OCI-LY7 (cell line): Measurements from ENCODE around the gene GRB7. TPM values are rescaled to one million over a fixed set of nuclear protein-coding genes. Genes with fewer than 3 reads are reported as not detected.
A peak's percentile ranks its signal among the peaks of the same experiment; 100 is the strongest.

Experiments used
- BruUV-seq: library from RNA; stranded (reverse); fragments of 400-500 nt; replicated peaks from 2 replicates; lab custom pipeline; 2021; lab: Mats Ljungman, UMichigan
- CTCF ChIA-PET: fragments of 300-600 bp; sonication (Branson Sonifier 250); formaldehyde crosslinking; loops from one replicate; lab custom pipeline; 2022; ENCODE audit warnings: antibody characterized with exemption; ENCODE audit not compliant: unreplicated experiment; lab: Charles Lee
- POLR2A ChIA-PET: fragments of 300-600 bp; sonication (Branson Sonifier 250); formaldehyde crosslinking; loops from one replicate; lab custom pipeline; 2022; ENCODE audit warnings: antibody characterized with exemption; lab: Charles Lee
- DNase-seq: peaks from one replicate; pipeline ENCODE4 v3.0.0-alpha.2; 2015; ENCODE audit warnings: low spot score
- H2AFZ ChIP-seq: fragments of 200-600 bp; sonication (generic), shearing (Covaris generic); 2 replicates; pipeline ENCODE4 v1.6.1; 2014; ENCODE audit warnings: mild to moderate bottlenecking, antibody characterized with exemption, low read length, moderate library complexity
- H3K27ac ChIP-seq: fragments of 200-600 bp; sonication (generic); 2 replicates; pipeline ENCODE4 v1.5.1; 2014; ENCODE audit warnings: mixed run types, low read depth, mild to moderate bottlenecking, moderate library complexity, low read length, inconsistent platforms; ENCODE audit not compliant: poor library complexity, severe bottlenecking
- H3K36me3 ChIP-seq: fragments of 200-600 bp; sonication (generic); 2 replicates; pipeline ENCODE4 v1.6.1; 2014; ENCODE audit warnings: mild to moderate bottlenecking, antibody characterized with exemption, low read length, moderate library complexity, mixed read lengths; ENCODE audit not compliant: insufficient read depth
- H3K4me1 ChIP-seq: fragments of 200-600 bp; sonication (generic); 2 replicates; pipeline ENCODE4 v1.5.1; 2014; ENCODE audit warnings: mild to moderate bottlenecking, low read length; ENCODE audit not compliant: insufficient read depth, poor library complexity, severe bottlenecking
- H3K4me2 ChIP-seq: fragments of 200-600 bp; sonication (generic); 2 replicates; pipeline ENCODE4 v1.6.1; 2014; ENCODE audit warnings: mild to moderate bottlenecking, low read length
- H3K4me3 ChIP-seq: fragments of 200-600 bp; sonication (generic); 2 replicates; pipeline ENCODE4 v1.5.1; 2014; ENCODE audit warnings: mild to moderate bottlenecking, low read depth, low read length; ENCODE audit not compliant: poor library complexity, severe bottlenecking
- H3K79me2 ChIP-seq: fragments of 200-600 bp; sonication (generic); 2 replicates; pipeline ENCODE4 v1.6.1; 2016; ENCODE audit warnings: low read depth, mild to moderate bottlenecking, low read length, moderate library complexity, mixed read lengths; ENCODE audit not compliant: insufficient read depth
- H3K9me2 ChIP-seq: fragments of 200-600 bp; sonication (generic); 2 replicates; pipeline ENCODE4 v1.6.1; 2016; ENCODE audit warnings: mild to moderate bottlenecking, low read length, mixed read lengths; ENCODE audit not compliant: insufficient read depth
- H3K9me3 ChIP-seq: fragments of 200-600 bp; sonication (generic); 2 replicates; pipeline ENCODE4 v1.6.1; 2014; ENCODE audit warnings: mild to moderate bottlenecking, mixed run types, low read length, mixed read lengths
- H4K20me1 ChIP-seq: fragments of 200-600 bp; sonication (generic); 2 replicates; pipeline ENCODE4 v1.6.1; 2014; ENCODE audit warnings: mild to moderate bottlenecking, antibody characterized with exemption, low read length, moderate library complexity, mixed read lengths; ENCODE audit not compliant: insufficient read depth
- CTCF ChIP-seq: fragments of 200-600 bp; sonication (generic); conservative IDR thresholded peaks from 2 replicates; pipeline ENCODE4 v1.5.1; 2014; ENCODE audit warnings: mild to moderate bottlenecking, antibody characterized with exemption, low read length, moderate library complexity, mixed read lengths
- EZH2phosphoT487 ChIP-seq: fragments of 200-600 bp; sonication (generic); IDR thresholded peaks from 2 replicates; pipeline ENCODE4 v1.6.1; 2018; ENCODE audit warnings: low read depth, borderline replicate concordance, mild to moderate bottlenecking, mixed run types, antibody characterized with exemption, low read length, moderate library complexity, mixed read lengths
- intact Hi-C: fragments of 100-400 bp; cut with micrococcal nuclease; formaldehyde crosslinking; loops from one replicate; pipeline ENCODE4 v1.10.0; 2022; ENCODE audit not compliant: unreplicated experiment
- total RNA-seq, 2 experiments: library from RNA; depleted of rRNA in 1 of 2; stranded (reverse); fragments of >200 nt in 1 of 2; shearing (Covaris generic) in 1 of 2; gene quantifications; 2 replicates each; pipeline ENCODE4 v1.2.3, GENCODE V29; 2014 to 2022

Gene GRB7
- total RNA-seq, 2 experiments from 2014 or later, result 0.25 TPM; not detected in 1

- no peak for TF ChIP-seq EZH2phosphoT487
- no peak for TF ChIP-seq CTCF
- Histone ChIP-seq H3K36me3 (no peaks in the 10 kb centered on the region), H3K27ac (no peak overlapping the region), H3K4me2 (no peak overlapping the region), H3K4me3 (no peak overlapping the region), H4K20me1 (no peaks in the 10 kb centered on the region), H3K9me2 (no peaks in the 10 kb centered on the region), H3K4me1 (peaks cover 16% of the 10 kb centered on the region), H3K79me2 (no peaks in the 10 kb centered on the region), H3K9me3 (no peaks in the 10 kb centered on the region), H2AFZ (no peak overlapping the region)
- POLR2A ChIA-PET, result interaction anchor here (0.7 kb wide), 1 partner anchor 498 kb away, joined by 5 read pairs; no protein-coding TSS in a partner anchor
- no TSS peak for BruUV-seq
- no peak for DNase-seq
- intact Hi-C loops, result no loop called here
- CTCF ChIA-PET, result no interaction called here
Measured at GRCh38 chr17:39744075-39744835, 6.5 kb downstream of the GRB7 start.

- Histone ChIP-seq H2AFZ (no peak overlapping the region), H3K79me2 (no peaks in the 10 kb centered on the region), H3K4me2 (no peak overlapping the region), H3K27ac (no peak overlapping the region), H3K9me3 (no peaks in the 10 kb centered on the region), H3K36me3 (no peaks in the 10 kb centered on the region), H4K20me1 (no peaks in the 10 kb centered on the region), H3K9me2 (no peaks in the 10 kb centered on the region), H3K4me3 (no peak overlapping the region), H3K4me1 (peaks cover 10% of the 10 kb centered on the region)
- no peak for DNase-seq
- TF ChIP-seq CTCF, result 0 out of 2 replicates have a peak, but pooled peaks have one; percentile 18
- TF ChIP-seq EZH2phosphoT487, result no peak
- ChIA-PET POLR2A (no interaction called here), CTCF (interaction anchor here (0.6 kb wide), 1 partner anchor 33 kb away, joined by 3 read pairs; no protein-coding TSS in a partner anchor)
- no TSS peak for BruUV-seq
- intact Hi-C loops, result no loop called here
Measured at GRCh38 chr17:39744836-39745215, 7.1 kb downstream of the GRB7 start.
